IMR-90 (cell line): ENCODE results near the gene FDPS. TPM values are rescaled to one million over a fixed set of nuclear protein-coding genes. Genes with fewer than 3 reads are reported as not detected.
A peak's percentile ranks its signal among the peaks of the same experiment; 100 is the strongest.

Experiments
- ATAC-seq: fragments of 200-7000 bp; cut with Tn5 transposase; 2 replicates; pipeline ENCODE4 v1.9.1; 2020; ENCODE audit warnings: low read depth, mild to moderate bottlenecking, moderate library complexity
- BruUV-seq: library from RNA; stranded (reverse); fragments of 400-500 nt; replicated peaks from 2 replicates; lab custom pipeline; 2021; lab: Mats Ljungman, UMichigan
- CTCF ChIA-PET: fragments of 300-600 bp; formaldehyde crosslinking; extraction: SDS; loops from one replicate; lab custom pipeline; 2021; ENCODE audit warnings: antibody characterized with exemption; lab: Yijun Ruan, JAX
- POLR2A ChIA-PET: fragments of 300-600 bp; sonication (Branson Sonifier 250); formaldehyde crosslinking; loops from one replicate; lab custom pipeline; 2022; ENCODE audit warnings: antibody characterized with exemption; ENCODE audit not compliant: unreplicated experiment; lab: Charles Lee
- DNase-seq: peaks from one replicate; pipeline ENCODE4 v3.0.0; 2013
- H2AFZ ChIP-seq: replicated peaks from 2 replicates; pipeline ENCODE3; 2013; ENCODE audit warnings: low read length, mild to moderate bottlenecking; ENCODE audit not compliant: poor library complexity
- H2AK5ac ChIP-seq: 2 replicates; pipeline ENCODE4 v1.6.1; 2013; ENCODE audit warnings: low read depth, low read length, inconsistent platforms
- H2AK9ac ChIP-seq: replicated peaks from 2 replicates; pipeline ENCODE3; 2013; ENCODE audit warnings: mild to moderate bottlenecking, low read depth, low read length, moderate library complexity; ENCODE audit not compliant: poor library complexity
- H2BK120ac ChIP-seq: 2 replicates; pipeline ENCODE4 v1.6.1; 2013; ENCODE audit warnings: low read depth, low read length, inconsistent platforms
- H2BK15ac ChIP-seq: 3 replicates; pipeline ENCODE4 v1.6.1; 2013; ENCODE audit warnings: low read depth, low read length, inconsistent platforms
- H2BK20ac ChIP-seq: 2 replicates; pipeline ENCODE4 v1.6.1; 2013; ENCODE audit warnings: low read depth, mild to moderate bottlenecking, inconsistent platforms, low read length, moderate library complexity
- H2BK5ac ChIP-seq: 2 replicates; pipeline ENCODE4 v1.6.1; 2013; ENCODE audit warnings: mild to moderate bottlenecking, low read depth, low read length, inconsistent platforms; ENCODE audit not compliant: poor library complexity, severe bottlenecking
- H3K14ac ChIP-seq: replicated peaks from 2 replicates; pipeline ENCODE4 v1.6.1; 2013; ENCODE audit warnings: low read depth, low read length, inconsistent platforms
- H3K18ac ChIP-seq: 2 replicates; pipeline ENCODE4 v1.6.1; 2013; ENCODE audit warnings: low read depth, low read length, control low read depth
- H3K23ac ChIP-seq: 2 replicates; pipeline ENCODE4 v1.6.1; 2013; ENCODE audit warnings: low read depth, low read length, inconsistent platforms
- H3K27ac ChIP-seq: 2 replicates; pipeline ENCODE4 v1.5.1; 2013; ENCODE audit warnings: mild to moderate bottlenecking, control low read depth, low read length; ENCODE audit not compliant: insufficient read depth
- H3K27me3 ChIP-seq: 2 replicates; pipeline ENCODE4 v1.6.1; 2013; ENCODE audit warnings: low read length; ENCODE audit not compliant: control insufficient read depth, insufficient read depth
- H3K36me3 ChIP-seq: 2 replicates; pipeline ENCODE4 v1.6.1; 2013; ENCODE audit warnings: low read length, mixed read lengths; ENCODE audit not compliant: control insufficient read depth, insufficient read depth
- H3K4ac ChIP-seq: 2 replicates; pipeline ENCODE4 v1.6.1; 2013; ENCODE audit warnings: low read depth, low read length, inconsistent platforms
- H3K4me1 ChIP-seq: 2 replicates; pipeline ENCODE4 v1.6.1; 2013; ENCODE audit warnings: low read length, mixed read lengths; ENCODE audit not compliant: control insufficient read depth, insufficient read depth
- H3K4me2 ChIP-seq: 2 replicates; pipeline ENCODE4 v1.6.1; 2013; ENCODE audit warnings: low read depth, mild to moderate bottlenecking, control low read depth, low read length, moderate library complexity
- H3K4me3 ChIP-seq: 2 replicates; pipeline ENCODE4 v1.5.1; 2013; ENCODE audit warnings: low read depth, mild to moderate bottlenecking, control low read depth, low read length, moderate library complexity; ENCODE audit not compliant: insufficient read depth
- H3K56ac ChIP-seq: 2 replicates; pipeline ENCODE4 v1.6.1; 2013; ENCODE audit warnings: low read length, inconsistent platforms; ENCODE audit not compliant: insufficient read depth; ENCODE audit errors: extremely low read depth
- H3K79me1 ChIP-seq, 2 experiments: 2 replicates each; pipeline ENCODE4 v1.6.1; 2013; ENCODE audit warnings: low read length in 2 of 2, inconsistent platforms in 1 of 2, low read depth in 1 of 2
- H3K9ac ChIP-seq: 2 replicates; pipeline ENCODE4 v1.6.1; 2013; ENCODE audit warnings: low read depth, low read length, control low read depth
- H3K9me1 ChIP-seq: 2 replicates; pipeline ENCODE4 v1.6.1; 2013; ENCODE audit warnings: low read length, inconsistent platforms; ENCODE audit not compliant: insufficient read depth
- H3K9me3 ChIP-seq: 2 replicates; pipeline ENCODE4 v1.6.1; 2013; ENCODE audit warnings: low read length; ENCODE audit not compliant: control insufficient read depth, insufficient read depth
- H4K20me1 ChIP-seq: 2 replicates; pipeline ENCODE4 v1.6.1; 2013; ENCODE audit warnings: low read length, inconsistent platforms; ENCODE audit not compliant: insufficient read depth
- H4K5ac ChIP-seq: 2 replicates; pipeline ENCODE4 v1.6.1; 2013; ENCODE audit warnings: mild to moderate bottlenecking, low read depth, low read length, control low read depth
- H4K8ac ChIP-seq, 2 experiments: 2 replicates each; pipeline ENCODE4 v1.6.1; 2013; ENCODE audit warnings: low read depth in 2 of 2, low read length in 2 of 2, control low read depth in 1 of 2, inconsistent platforms in 1 of 2
- H4K91ac ChIP-seq: 2 replicates; pipeline ENCODE4 v1.6.1; 2013; ENCODE audit warnings: low read depth, low read length, inconsistent platforms; ENCODE audit not compliant: insufficient read depth
- POLR2A ChIP-seq: IDR thresholded peaks from 2 replicates; pipeline ENCODE4 v1.6.1; 2012; ENCODE audit warnings: mild to moderate bottlenecking, low read depth, low read length
- WGBS, 2 experiments: methylation state at CpG; one replicate each; pipeline versions ENCODE4 v1.1.5 to v1.1.7; 2013; ENCODE audit warnings: missing lambda C conversion rate in 2 of 2; ENCODE audit not compliant: insufficient read length in 1 of 2; ENCODE audit errors: extremely low coverage in 2 of 2; 5-methylcytosine and 5-hydroxymethylcytosine counted together
- dilution Hi-C: fragments of 300-500 bp; cut with HindIII; formaldehyde crosslinking; loops from one replicate; pipeline ENCODE4 v1.14.3; 2018; ENCODE audit warnings: low sequenced_read_pairs; ENCODE audit not compliant: unreplicated experiment
- in situ Hi-C: fragments of 300-500 bp; cut with MboI; formaldehyde crosslinking; loops from 3 replicates; pipeline ENCODE4 v1.14.3; 2019; ENCODE audit warnings: low sequenced_read_pairs, inconsistent platforms, mixed read lengths
- intact Hi-C: fragments of 100-400 bp; cut with micrococcal nuclease; formaldehyde crosslinking; loops from 2 replicates; pipeline ENCODE4 v1.10.0; 2022
- polyA plus RNA-seq, 3 experiments: library from polyadenylated mRNA; depleted of rRNA; stranded (reverse); fragments of >200 nt; gene quantifications; 2 replicates each; pipeline ENCODE4 v1.2.3, GENCODE V29; 2012; ENCODE audit warnings: low replicate concordance in 1 of 3
- total RNA-seq: library from RNA; depleted of rRNA; stranded (reverse); fragments of >200 nt; gene quantifications from 2 replicates; pipeline ENCODE4 v1.2.3, GENCODE V29; 2012

The FDPS gene
- total and polyA plus RNA-seq, 2 of the 4 experiments (the other 2 are of a cell fraction): 183 to 191 TPM

- intact Hi-C loops: no loop called here
- BruUV-seq: no TSS peak
- ChIA-PET CTCF (no interaction called here), POLR2A (no interaction called here)
- Histone ChIP-seq H3K9me3 (no peaks in the 10 kb centered on the region), H2BK120ac (no peak overlapping the region), H3K4me2 (no peak overlapping the region), H3K9me1 (peaks cover 10% of the 10 kb centered on the region; the same call in 1 of the 2 replicates), H3K56ac (no peak overlapping the region), H3K4me1 (peaks cover 4% of the 10 kb centered on the region), H3K9ac (no peak overlapping the region), H4K20me1 (no peaks in the 10 kb centered on the region), H2AK9ac (no peak overlapping the region), H2BK5ac (no peak overlapping the region), H2BK15ac (no peak overlapping the region), H3K27ac (no peak overlapping the region), H3K14ac (no peak overlapping the region), H3K4ac (no peak overlapping the region), H3K27me3 (no peaks in the 10 kb centered on the region), H3K36me3 (peaks cover 20% of the 10 kb centered on the region), H4K91ac (no peak overlapping the region), H2BK20ac (no peak overlapping the region), H3K18ac (no peak overlapping the region), H4K5ac (no peak overlapping the region), H3K23ac (no peak overlapping the region), H2AFZ (no peak overlapping the region), H3K79me1 (peaks cover 15 to 53% of the 10 kb centered on the region in 2 experiments), H3K4me3 (no peak overlapping the region), H2AK5ac (0 out of 2 replicates have a peak overlapping the region, but pooled peaks have one; percentile 3), H4K8ac (no peak overlapping the region)
- dilution Hi-C loops: no loop called here
- DNase-seq (no peak), ATAC-seq (no peak)
- 92% methylated on average over 7 of the region's 8 CpGs; no CpG with 5 or more reads in 1 of the 2 experiments for WGBS, 2 experiments
- in situ Hi-C loops: no loop called here
- no peak for TF ChIP-seq POLR2A
Measured at GRCh38 chr1:155313261-155313660, 4.6 kb downstream of the FDPS start.
